OCI-LY3 (cell line): Measurements from ENCODE around the gene NHS.

Source experiments
- H2AFZ ChIP-seq: fragments of 200-600, 300-600 bp; shearing (Covaris generic); 2 replicates; pipeline ENCODE4 v1.6.0; 2014; ENCODE audit warnings: antibody characterized with exemption, low read depth, low read length
- H3K27ac ChIP-seq: fragments of 200-600, 300-600 bp; sonication (generic); 2 replicates; pipeline ENCODE4 v1.5.1; 2014; ENCODE audit warnings: mild to moderate bottlenecking, low read length, moderate library complexity, mixed read lengths
- H3K27me3 ChIP-seq: fragments of 200-600, 300-600 bp; sonication (generic); 2 replicates; pipeline ENCODE4 v1.6.1; 2014; ENCODE audit warnings: low read depth, low read length, mixed read lengths
- H3K36me3 ChIP-seq: fragments of 200-600, 300-600 bp; sonication (generic); replicated peaks from 2 replicates; pipeline ENCODE3; 2014; ENCODE audit warnings: low read depth, low read length, mixed read lengths
- H3K4me1 ChIP-seq: fragments of 300-600, 200-600 bp; sonication (generic); 2 replicates; pipeline ENCODE4 v1.6.1; 2014; ENCODE audit warnings: low read length, mixed read lengths
- H3K4me2 ChIP-seq: fragments of 200-600, 300-600 bp; sonication (generic); 2 replicates; pipeline ENCODE4 v1.6.1; 2014; ENCODE audit warnings: low read length, mixed read lengths
- H3K4me3 ChIP-seq: fragments of 300-600, 200-600 bp; sonication (generic); 2 replicates; pipeline ENCODE4 v1.5.1; 2014; ENCODE audit warnings: antibody characterized with exemption, mild to moderate bottlenecking, low read length, moderate library complexity
- H3K79me2 ChIP-seq: fragments of 300-600, 200-600 bp; shearing (Covaris generic); 2 replicates; pipeline ENCODE4 v1.6.1; 2014; ENCODE audit warnings: mild to moderate bottlenecking, low read length, mixed read lengths
- H3K9ac ChIP-seq: fragments of 300-600, 200-600 bp; shearing (Covaris generic); 2 replicates; pipeline ENCODE4 v1.6.0; 2014; ENCODE audit warnings: mild to moderate bottlenecking, low read length, moderate library complexity
- H3K9me3 ChIP-seq: fragments of 200-600, 300-600 bp; shearing (Covaris generic); 2 replicates; pipeline ENCODE4 v1.6.1; 2014; ENCODE audit warnings: low read length, mixed read lengths; ENCODE audit not compliant: insufficient read depth
- H4K20me1 ChIP-seq: fragments of 200-600, 300-600 bp; sonication (generic); 2 replicates; pipeline ENCODE4 v1.6.1; 2016; ENCODE audit warnings: low read length, mixed read lengths; ENCODE audit not compliant: insufficient read depth
- EZH2phosphoT487 ChIP-seq: fragments of 200-600 bp; shearing (Covaris generic); IDR thresholded peaks from 2 replicates; pipeline ENCODE4 v1.6.1; 2018; ENCODE audit warnings: antibody characterized with exemption, mixed run types, low read depth
- TF ChIP-seq, protein P1 (sequence below): fragments of 200-600, 300-600 bp; sonication (generic); IDR thresholded peaks from 2 replicates; pipeline ENCODE4 v1.5.1; 2014; ENCODE audit warnings: antibody characterized with exemption, low read length, low read depth

Gene NHS

DNA sequence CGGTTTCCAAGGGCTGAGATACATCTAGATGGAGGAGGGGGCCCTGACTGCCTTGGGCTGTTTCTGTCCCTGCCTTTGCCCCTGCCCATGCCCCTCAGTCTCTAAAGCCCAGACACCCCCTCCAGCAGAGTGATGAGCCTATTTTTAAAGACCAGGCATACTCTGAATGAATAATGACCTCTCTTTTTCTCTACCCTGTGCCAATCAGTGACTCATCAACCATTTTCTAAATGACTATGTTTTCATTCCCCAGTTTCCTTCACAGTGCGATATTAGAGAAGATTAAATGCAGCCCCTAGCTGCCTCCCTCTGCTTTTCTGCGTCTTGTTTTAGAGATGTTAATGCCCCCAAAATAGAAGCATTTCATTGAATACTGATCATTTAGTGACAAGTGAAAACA, 15.5 kb upstream of the NHS start:
- no peak overlapping the region for H3K9ac ChIP-seq
- no peak overlapping the region for H3K4me3 ChIP-seq
- peak overlapping the region; percentile 43 for H3K4me2 ChIP-seq
- TF ChIP-seq, protein P1, sequence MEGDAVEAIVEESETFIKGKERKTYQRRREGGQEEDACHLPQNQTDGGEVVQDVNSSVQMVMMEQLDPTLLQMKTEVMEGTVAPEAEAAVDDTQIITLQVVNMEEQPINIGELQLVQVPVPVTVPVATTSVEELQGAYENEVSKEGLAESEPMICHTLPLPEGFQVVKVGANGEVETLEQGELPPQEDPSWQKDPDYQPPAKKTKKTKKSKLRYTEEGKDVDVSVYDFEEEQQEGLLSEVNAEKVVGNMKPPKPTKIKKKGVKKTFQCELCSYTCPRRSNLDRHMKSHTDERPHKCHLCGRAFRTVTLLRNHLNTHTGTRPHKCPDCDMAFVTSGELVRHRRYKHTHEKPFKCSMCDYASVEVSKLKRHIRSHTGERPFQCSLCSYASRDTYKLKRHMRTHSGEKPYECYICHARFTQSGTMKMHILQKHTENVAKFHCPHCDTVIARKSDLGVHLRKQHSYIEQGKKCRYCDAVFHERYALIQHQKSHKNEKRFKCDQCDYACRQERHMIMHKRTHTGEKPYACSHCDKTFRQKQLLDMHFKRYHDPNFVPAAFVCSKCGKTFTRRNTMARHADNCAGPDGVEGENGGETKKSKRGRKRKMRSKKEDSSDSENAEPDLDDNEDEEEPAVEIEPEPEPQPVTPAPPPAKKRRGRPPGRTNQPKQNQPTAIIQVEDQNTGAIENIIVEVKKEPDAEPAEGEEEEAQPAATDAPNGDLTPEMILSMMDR: no peak
- TF ChIP-seq EZH2phosphoT487: no peak
- no peak overlapping the region for H3K27ac ChIP-seq
- no peaks in the 10 kb centered on the region for H3K9me3 ChIP-seq
- no peaks in the 10 kb centered on the region for H3K36me3 ChIP-seq
- no peaks in the 10 kb centered on the region for H4K20me1 ChIP-seq
- no peaks in the 10 kb centered on the region for H3K79me2 ChIP-seq
- H2AFZ ChIP-seq: no peak overlapping the region
- H3K27me3 ChIP-seq: no peaks in the 10 kb centered on the region
- H3K4me1 ChIP-seq: peaks cover 22% of the 10 kb centered on the region

DNA sequence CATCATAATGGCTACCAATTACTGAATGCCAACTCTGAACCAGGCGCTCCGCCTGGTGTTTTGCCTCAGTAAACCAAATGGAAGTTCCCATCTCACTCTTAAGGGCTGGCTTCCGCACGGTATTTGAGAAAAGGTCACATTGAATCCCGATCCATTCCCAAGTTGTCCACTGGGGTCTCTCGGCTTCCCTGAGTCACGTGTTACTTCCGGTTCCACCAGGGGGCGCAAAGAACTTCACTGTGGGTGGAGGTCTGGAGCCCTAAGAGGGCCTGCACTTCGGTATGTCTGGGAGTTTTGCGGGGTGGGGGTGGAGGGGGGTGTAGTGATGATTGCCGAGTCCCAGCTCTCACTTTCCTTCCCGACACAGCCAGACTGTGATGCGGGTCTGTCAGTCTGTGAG, 13.4 kb upstream of the NHS start:
- Histone ChIP-seq H3K9me3 (no peaks in the 10 kb centered on the region), H3K27me3 (no peaks in the 10 kb centered on the region), H3K36me3 (no peaks in the 10 kb centered on the region)

DNA sequence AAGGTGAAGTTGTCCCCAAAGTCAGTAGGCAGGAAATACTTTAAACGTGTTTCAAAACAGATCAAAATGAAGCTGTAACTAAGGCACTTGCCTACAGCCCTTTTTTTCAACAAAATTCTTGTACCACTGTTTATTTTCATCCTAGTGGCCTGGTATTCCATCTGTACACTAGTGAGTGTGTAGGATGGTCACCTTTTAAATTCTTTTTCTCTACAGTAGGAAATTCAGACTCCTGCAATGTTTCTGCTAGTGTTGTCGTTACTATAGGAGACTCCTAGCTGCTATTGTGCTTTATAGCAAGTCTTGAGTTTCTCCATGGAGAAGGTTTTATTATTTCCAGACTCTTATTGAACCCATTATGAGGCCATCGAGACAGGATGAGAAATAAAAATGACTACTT, 7.0 kb upstream of the NHS start:
- H3K27ac ChIP-seq: no peak overlapping the region
- H3K4me3 ChIP-seq: no peak overlapping the region
- no peaks in the 10 kb centered on the region for H3K4me1 ChIP-seq
- TF ChIP-seq, protein P1: no peak
- TF ChIP-seq EZH2phosphoT487: no peak
- no peak overlapping the region for H2AFZ ChIP-seq
- no peak overlapping the region for H3K4me2 ChIP-seq
- H4K20me1 ChIP-seq: no peaks in the 10 kb centered on the region
- no peak overlapping the region for H3K9ac ChIP-seq
- no peaks in the 10 kb centered on the region for H3K79me2 ChIP-seq
- H3K27me3 ChIP-seq: no peaks in the 10 kb centered on the region
- no peaks in the 10 kb centered on the region for H3K9me3 ChIP-seq
- H3K36me3 ChIP-seq: no peaks in the 10 kb centered on the region

More for the DNA sequence above, 13.4 kb upstream of the NHS start:
- H2AFZ ChIP-seq: no peak overlapping the region
- TF ChIP-seq EZH2phosphoT487: no peak
- TF ChIP-seq, protein P1: peak; percentile 45
- no peak overlapping the region for H3K9ac ChIP-seq
- H3K27ac ChIP-seq: no peak overlapping the region
- no peak overlapping the region for H3K4me3 ChIP-seq
- H3K4me1 ChIP-seq: peaks cover 13% of the 10 kb centered on the region
- no peaks in the 10 kb centered on the region for H4K20me1 ChIP-seq
- H3K79me2 ChIP-seq: no peaks in the 10 kb centered on the region
- no peak overlapping the region for H3K4me2 ChIP-seq

DNA sequence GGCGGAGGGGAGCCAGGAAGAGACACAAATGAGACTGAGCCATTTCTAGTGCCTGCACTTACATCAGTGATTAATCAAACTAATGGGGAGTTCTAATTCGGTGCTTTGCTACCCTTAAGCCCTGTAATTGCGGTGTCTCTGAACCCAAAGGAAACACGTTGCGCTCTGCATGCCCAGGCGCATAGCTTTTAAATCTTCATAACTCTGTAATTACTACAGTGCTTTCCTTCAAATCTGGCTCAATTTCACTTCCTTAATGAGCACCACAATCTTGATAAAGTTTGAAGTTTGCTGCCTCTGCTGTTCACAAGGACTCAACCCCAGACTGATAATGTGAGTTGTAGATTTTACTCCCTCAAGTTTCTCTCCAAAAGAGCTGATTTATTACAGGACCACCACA, 5.7 kb upstream of the NHS start:
- no peaks in the 10 kb centered on the region for H3K9me3 ChIP-seq
- H3K9ac ChIP-seq: no peak overlapping the region
- no peaks in the 10 kb centered on the region for H4K20me1 ChIP-seq
- H3K27me3 ChIP-seq: no peaks in the 10 kb centered on the region
- H3K4me1 ChIP-seq: no peaks in the 10 kb centered on the region
- no peak overlapping the region for H3K4me3 ChIP-seq
- H2AFZ ChIP-seq: no peak overlapping the region
- H3K27ac ChIP-seq: no peak overlapping the region
- no peaks in the 10 kb centered on the region for H3K79me2 ChIP-seq
- H3K4me2 ChIP-seq: no peak overlapping the region
- TF ChIP-seq, protein P1: no peak
- TF ChIP-seq EZH2phosphoT487: no peak
- no peaks in the 10 kb centered on the region for H3K36me3 ChIP-seq
